MM.1S (cell line): ENCODE measurements around the gene EIF4B.

Source experiments
- DNase-seq: peaks from one replicate; pipeline ENCODE4 v3.0.0-alpha.2; 2015
- H2AFZ ChIP-seq: fragments of 300-600 bp; sonication (generic); 2 replicates; pipeline ENCODE4 v1.6.0; 2016; ENCODE audit warnings: antibody characterized with exemption, low read length
- H3F3A ChIP-seq: fragments of 300-600 bp; sonication (generic); 2 replicates; pipeline ENCODE4 v1.6.1; 2016; ENCODE audit warnings: mild to moderate bottlenecking, antibody characterized with exemption, low read length, moderate library complexity, mixed read lengths; ENCODE audit not compliant: insufficient read depth
- H3K27ac ChIP-seq: fragments of 300-600 bp; sonication (generic); 2 replicates; pipeline ENCODE4 v1.5.1; 2016; ENCODE audit warnings: mild to moderate bottlenecking, low read length
- H3K27me3 ChIP-seq: fragments of 300-600 bp; sonication (generic); replicated peaks from 2 replicates; pipeline ENCODE4 v1.6.0; 2016; ENCODE audit warnings: low read length; ENCODE audit not compliant: insufficient read depth
- H3K36me3 ChIP-seq: fragments of 300-600 bp; sonication (generic); replicated peaks from 2 replicates; pipeline ENCODE4 v1.6.1; 2016; ENCODE audit warnings: mild to moderate bottlenecking, low read length, mixed read lengths; ENCODE audit not compliant: insufficient read depth
- H3K4me1 ChIP-seq: fragments of 300-600 bp; sonication (generic); 2 replicates; pipeline ENCODE4 v1.6.1; 2016; ENCODE audit warnings: low read length, mixed read lengths
- H3K4me2 ChIP-seq: fragments of 300-600 bp; sonication (generic); 2 replicates; pipeline ENCODE4 v1.6.0; 2016; ENCODE audit warnings: low read depth, low read length
- H3K4me3 ChIP-seq: fragments of 300-600 bp; sonication (generic); 2 replicates; pipeline ENCODE4 v1.5.1; 2016; ENCODE audit warnings: low read length, mixed read lengths
- H3K79me2 ChIP-seq: fragments of 300-600 bp; sonication (generic); 2 replicates; pipeline ENCODE4 v1.6.1; 2016; ENCODE audit warnings: mixed run types, low read length, mixed read lengths
- H3K9ac ChIP-seq: fragments of 300-600 bp; sonication (generic); 2 replicates; pipeline ENCODE4 v1.6.1; 2016; ENCODE audit warnings: low read length, mixed read lengths
- H3K9me2 ChIP-seq: fragments of 300-600 bp; sonication (generic); replicated peaks from 2 replicates; pipeline ENCODE4 v1.6.1; 2016; ENCODE audit warnings: mild to moderate bottlenecking, low read length, mixed read lengths; ENCODE audit not compliant: insufficient read depth
- H3K9me3 ChIP-seq: fragments of 300-600 bp; sonication (generic); replicated peaks from 2 replicates; pipeline ENCODE4 v1.6.1; 2016; ENCODE audit warnings: mild to moderate bottlenecking, low read length, mixed read lengths; ENCODE audit not compliant: insufficient read depth
- H4K20me1 ChIP-seq: fragments of 300-600 bp; sonication (generic); 2 replicates; pipeline ENCODE4 v1.6.1; 2016; ENCODE audit warnings: mild to moderate bottlenecking, low read length, moderate library complexity, mixed read lengths; ENCODE audit not compliant: insufficient read depth
- CTCF ChIP-seq: fragments of 300-600 bp; sonication (generic); IDR thresholded peaks from 2 replicates; pipeline ENCODE4 v1.5.1; 2016; ENCODE audit warnings: antibody characterized with exemption, low read length, mixed read lengths
- EZH2 ChIP-seq: fragments of 300-600 bp; sonication (generic); optimal IDR thresholded peaks from 2 replicates; pipeline ENCODE3; 2017; ENCODE audit warnings: low read depth, mild to moderate bottlenecking, antibody characterized with exemption, low read length, mixed read lengths
- EZH2phosphoT487 ChIP-seq: fragments of 300-600 bp; sonication (generic); IDR thresholded peaks from 2 replicates; pipeline ENCODE4 v1.6.1; 2018; ENCODE audit warnings: antibody characterized with exemption, low read length

The EIF4B gene

GRCh38 chr12:53053218-53054111 is 47.2 kb downstream of the EIF4B start:
- Histone ChIP-seq H3K9me2 (no peaks in the 10 kb centered on the region), H3K4me1 (0 out of 2 replicates have a peak, but pooled peaks cover 5% of the 10 kb centered on the region), H3K27ac (peak overlapping the region; percentile 88; the same call in 1 of the 2 replicates), H3K9me3 (no peaks in the 10 kb centered on the region), H3K9ac (peak overlapping the region; percentile 85), H3K4me3 (peak overlapping the region; percentile 95), H3K36me3 (no peaks in the 10 kb centered on the region), H3K4me2 (peak overlapping the region; percentile 72), H3F3A (peaks cover 12% of the 10 kb centered on the region; the same call in 1 of the 2 replicates), H4K20me1 (no peaks in the 10 kb centered on the region), H3K27me3 (no peaks in the 10 kb centered on the region), H3K79me2 (no peaks in the 10 kb centered on the region), H2AFZ (peak overlapping the region; percentile 93)
- peak; percentile 73 for DNase-seq
- TF ChIP-seq EZH2, result no peak
- TF ChIP-seq EZH2phosphoT487, result no peak
- peak; percentile 95 for TF ChIP-seq CTCF

- Histone ChIP-seq H3K36me3 (no peaks in the 10 kb centered on the region), H3K9me2 (no peaks in the 10 kb centered on the region), H3K4me1 (0 out of 2 replicates have a peak, but pooled peaks cover 5% of the 10 kb centered on the region), H3K4me3 (peak overlapping the region; percentile 95), H3K9ac (peak overlapping the region; percentile 85), H3K27ac (peak overlapping the region; percentile 88), H3F3A (peaks cover 10% of the 10 kb centered on the region; the same call in 1 of the 2 replicates), H3K79me2 (no peaks in the 10 kb centered on the region), H3K9me3 (no peaks in the 10 kb centered on the region), H2AFZ (peak overlapping the region; percentile 93), H4K20me1 (no peaks in the 10 kb centered on the region), H3K27me3 (no peaks in the 10 kb centered on the region), H3K4me2 (peak overlapping the region; percentile 72)
- TF ChIP-seq EZH2phosphoT487 (no peak), EZH2 (no peak), CTCF (no peak)
- peak; percentile 96 for DNase-seq
These were observed 48.0 kb downstream of the EIF4B start for GRCh38 chr12:53054112-53054878.

- H3K36me3 ChIP-seq, result no peaks in the 10 kb centered on the region
- no peaks in the 10 kb centered on the region for H3K79me2 ChIP-seq
- peaks cover 7% of the 10 kb centered on the region; the same call in 1 of the 2 replicates for H3F3A ChIP-seq
- 0 out of 2 replicates have a peak, but pooled peaks cover 5% of the 10 kb centered on the region for H3K4me1 ChIP-seq
- H3K4me3 ChIP-seq, result no peak overlapping the region
- H3K9ac ChIP-seq, result no peak overlapping the region
- no peak for DNase-seq
- no peaks in the 10 kb centered on the region for H3K9me2 ChIP-seq
- peaks cover 13% of the 10 kb centered on the region for H3K27me3 ChIP-seq
- no peaks in the 10 kb centered on the region for H3K9me3 ChIP-seq
- H4K20me1 ChIP-seq, result no peaks in the 10 kb centered on the region
- H3K4me2 ChIP-seq, result no peak overlapping the region
- H2AFZ ChIP-seq, result no peak overlapping the region
- H3K27ac ChIP-seq, result no peak overlapping the region
- TF ChIP-seq EZH2phosphoT487 (no peak), EZH2 (no peak), CTCF (no peak)
These were observed 49.4 kb downstream of the EIF4B start for GRCh38 chr12:53055471-53056266.
